Fibroblast of lung (primary cell): ENCODE results near the gene LRRC8A.

Source experiments
- EZH2 ChIP-seq: IDR thresholded peaks from 2 replicates; pipeline ENCODE4 v1.5.1; 2012; ENCODE audit warnings: low read length, control low read depth, mild to moderate bottlenecking; ENCODE audit errors: missing control alignments
- TF ChIP-seq, protein P1 (sequence below), 2 donors: IDR thresholded peaks in 1 of 2; conservative IDR thresholded peaks in 1 of 2; 1 replicate in 1 of 2; 2 replicates in 1 of 2; pipeline ENCODE4 v1.5.1; 2011 to 2012; ENCODE audit warnings: low read length in 2 of 2, control low read depth in 1 of 2, inconsistent platforms in 1 of 2, low read depth in 1 of 2, mild to moderate bottlenecking in 1 of 2

DNA sequence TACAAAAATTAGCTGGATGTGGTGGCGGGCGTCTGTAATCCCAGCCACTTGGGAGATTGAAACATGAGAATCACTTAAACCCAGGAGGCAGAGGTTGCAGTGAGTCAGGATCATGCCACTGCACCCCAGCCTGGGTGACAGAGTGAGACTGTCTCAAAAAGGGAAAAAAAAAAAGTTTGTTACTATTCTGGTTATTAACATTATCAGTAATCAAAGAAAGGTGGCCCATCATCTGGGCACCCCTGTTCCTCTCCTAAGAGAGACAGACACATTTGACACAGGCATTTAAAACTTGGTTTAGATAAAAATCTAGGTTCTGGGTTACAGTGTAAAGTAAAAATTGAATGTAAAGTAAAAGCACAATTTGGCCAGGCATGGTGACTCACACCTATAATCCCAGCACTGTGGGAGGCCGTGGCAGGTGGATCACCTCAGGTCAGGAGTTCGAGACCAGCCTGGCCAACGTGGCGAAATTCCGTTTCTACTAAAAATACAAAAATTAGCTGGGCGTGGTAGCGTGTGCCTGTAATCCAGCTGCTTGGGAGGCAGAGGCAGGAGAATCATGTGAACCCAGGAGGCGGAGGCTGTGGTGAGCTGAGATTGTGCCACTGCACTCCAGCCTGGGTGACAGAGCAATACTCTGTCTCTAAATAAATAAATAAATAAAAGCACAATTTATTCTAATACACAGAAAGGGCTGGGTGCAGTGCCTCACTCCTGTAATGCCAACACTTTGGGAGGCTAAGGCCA is 22.1 kb downstream of the LRRC8A start:
- TF ChIP-seq, protein P1, sequence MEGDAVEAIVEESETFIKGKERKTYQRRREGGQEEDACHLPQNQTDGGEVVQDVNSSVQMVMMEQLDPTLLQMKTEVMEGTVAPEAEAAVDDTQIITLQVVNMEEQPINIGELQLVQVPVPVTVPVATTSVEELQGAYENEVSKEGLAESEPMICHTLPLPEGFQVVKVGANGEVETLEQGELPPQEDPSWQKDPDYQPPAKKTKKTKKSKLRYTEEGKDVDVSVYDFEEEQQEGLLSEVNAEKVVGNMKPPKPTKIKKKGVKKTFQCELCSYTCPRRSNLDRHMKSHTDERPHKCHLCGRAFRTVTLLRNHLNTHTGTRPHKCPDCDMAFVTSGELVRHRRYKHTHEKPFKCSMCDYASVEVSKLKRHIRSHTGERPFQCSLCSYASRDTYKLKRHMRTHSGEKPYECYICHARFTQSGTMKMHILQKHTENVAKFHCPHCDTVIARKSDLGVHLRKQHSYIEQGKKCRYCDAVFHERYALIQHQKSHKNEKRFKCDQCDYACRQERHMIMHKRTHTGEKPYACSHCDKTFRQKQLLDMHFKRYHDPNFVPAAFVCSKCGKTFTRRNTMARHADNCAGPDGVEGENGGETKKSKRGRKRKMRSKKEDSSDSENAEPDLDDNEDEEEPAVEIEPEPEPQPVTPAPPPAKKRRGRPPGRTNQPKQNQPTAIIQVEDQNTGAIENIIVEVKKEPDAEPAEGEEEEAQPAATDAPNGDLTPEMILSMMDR (conservative IDR thresholded peaks at IDR 0.05 in 1 of 2, IDR thresholded peaks at IDR 0.05 in 1 of 2; ENCODE audit: low read depth in 1 of 2, low read length in 2 of 2), result no peak
- TF ChIP-seq EZH2, result no peak
